Measurements from ENCODE around the gene LIX1L.

The LIX1L gene

DNA sequence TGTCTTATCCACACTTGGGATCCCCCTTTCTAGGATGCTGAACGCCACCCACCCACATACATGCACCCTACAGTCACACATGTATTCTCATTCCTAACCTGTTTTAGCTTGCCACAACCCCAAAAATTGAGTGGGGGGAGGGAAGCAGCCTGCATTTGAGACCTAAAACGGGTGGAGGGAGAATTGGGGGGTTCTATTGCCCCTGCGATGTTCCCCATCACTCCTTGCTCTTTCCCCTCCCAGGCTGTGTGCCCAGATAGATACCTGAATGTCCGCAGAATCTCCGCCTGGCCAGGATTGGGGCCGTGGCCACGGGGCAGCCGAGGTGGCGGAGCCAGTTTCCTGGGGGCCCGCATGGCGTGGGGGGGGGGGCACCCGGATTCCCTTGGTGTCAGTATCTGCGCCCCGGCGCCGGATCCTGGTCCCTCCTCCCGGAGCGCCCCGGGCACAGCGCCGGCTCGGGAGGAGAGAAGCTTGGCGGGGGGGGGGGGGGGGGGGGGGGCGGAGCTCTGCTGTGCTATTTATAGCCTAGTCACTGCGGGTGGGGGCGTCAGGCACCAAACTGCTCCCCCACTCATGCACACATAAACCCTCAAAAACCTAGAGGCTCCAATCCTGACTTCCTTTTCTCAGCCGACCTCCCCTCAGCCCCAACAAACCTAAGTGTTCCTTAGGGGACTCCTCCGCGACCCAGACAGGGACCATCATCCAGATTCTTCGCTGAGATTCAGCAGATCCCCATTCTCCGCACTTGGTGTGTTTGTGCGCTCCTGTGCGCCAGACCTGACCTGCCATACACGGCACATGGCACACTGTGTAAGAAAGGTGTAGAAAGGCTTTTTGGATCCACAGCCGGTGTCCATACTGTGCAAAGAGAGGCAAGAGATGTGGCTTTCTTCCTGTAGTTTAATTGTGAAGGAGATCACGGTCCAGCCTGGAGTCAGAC lies 4.6 kb upstream of the LIX1L start:
- DNase-seq: no peak
- Histone ChIP-seq H3K27me3 (replicated peaks) (no peaks in the 10 kb centered on the region), H3K4me3 (ENCODE audit: low read depth, low read length) (peak overlapping the region; percentile 77), H3K36me3 (replicated peaks) (no peaks in the 10 kb centered on the region), H3K27ac (peak overlapping the region; percentile 11)
- in situ Hi-C loops (cut with HindIII; ENCODE audit: low pct_ligation_motif_present, low sequenced_read_pairs): no loop called here
- TF ChIP-seq CTCF (IDR thresholded peaks at IDR 0.05; ENCODE audit: low read depth, low read length, missing control alignments): no peak

- H3K4me3 ChIP-seq (ENCODE audit: low read depth, low read length): peak overlapping the region; percentile 77
- H3K27me3 ChIP-seq (replicated peaks): no peaks in the 10 kb centered on the region
- no peak overlapping the region for H3K27ac ChIP-seq
- no peak for DNase-seq
- in situ Hi-C loops (cut with HindIII; ENCODE audit: low pct_ligation_motif_present, low sequenced_read_pairs): no loop called here
- TF ChIP-seq CTCF (IDR thresholded peaks at IDR 0.05; ENCODE audit: low read depth, low read length, missing control alignments): no peak
- no peaks in the 10 kb centered on the region for H3K36me3 ChIP-seq (replicated peaks)
Measured at GRCh38 chr1:145961425-145962156, 3.8 kb upstream of the LIX1L start.

GRCh38 chr1:145961109-145961424 lies 3.2 kb upstream of the LIX1L start:
- H3K4me3 ChIP-seq (ENCODE audit: low read depth, low read length): peak overlapping the region; percentile 77
- no peak overlapping the region for H3K27ac ChIP-seq
- no peak for DNase-seq
- H3K36me3 ChIP-seq (replicated peaks): no peaks in the 10 kb centered on the region
- H3K27me3 ChIP-seq (replicated peaks): no peaks in the 10 kb centered on the region
- no peak for TF ChIP-seq CTCF (IDR thresholded peaks at IDR 0.05; ENCODE audit: low read depth, low read length, missing control alignments)
- in situ Hi-C loops (cut with HindIII; ENCODE audit: low pct_ligation_motif_present, low sequenced_read_pairs): no loop called here

DNA sequence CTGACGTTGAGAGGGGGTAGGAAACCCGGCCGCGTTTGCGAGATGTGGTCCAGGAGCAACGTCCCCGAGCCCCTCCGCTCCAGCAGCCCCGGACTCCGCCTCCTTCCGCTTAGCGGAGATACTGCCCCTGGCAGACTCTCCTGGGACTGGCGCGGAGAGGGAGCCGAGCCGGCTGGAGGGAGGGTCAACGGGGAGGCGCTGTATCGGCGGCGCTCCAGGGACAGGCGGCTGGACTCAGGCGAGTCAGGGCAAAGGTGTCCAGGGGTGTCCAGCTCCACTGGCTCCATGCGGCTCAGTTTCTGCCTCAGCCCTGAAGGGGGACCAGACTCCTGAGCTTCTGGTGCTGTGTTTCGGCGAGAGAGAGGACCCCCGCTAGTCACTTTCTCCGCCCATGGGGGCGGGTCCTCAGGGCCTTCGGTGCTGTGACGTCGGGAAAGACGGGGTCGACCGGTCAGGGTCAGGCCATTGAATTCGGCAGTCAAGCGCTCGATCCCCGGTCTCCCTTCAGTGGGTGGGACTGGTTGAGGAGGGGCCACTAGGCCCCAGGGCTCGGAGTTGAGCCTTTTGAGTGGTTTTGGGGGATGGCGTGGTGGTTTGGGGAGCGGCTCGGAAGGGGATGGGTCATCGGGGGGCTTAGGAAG lies 2.8 kb upstream of the LIX1L start:
- Histone ChIP-seq H3K27me3 (replicated peaks) (no peaks in the 10 kb centered on the region), H3K4me3 (ENCODE audit: low read depth, low read length) (peak overlapping the region; percentile 77), H3K36me3 (replicated peaks) (no peaks in the 10 kb centered on the region), H3K27ac (no peak overlapping the region)
- DNase-seq: no peak
- TF ChIP-seq CTCF (IDR thresholded peaks at IDR 0.05; ENCODE audit: low read depth, low read length, missing control alignments): peak; percentile 35
- in situ Hi-C loops (cut with HindIII; ENCODE audit: low pct_ligation_motif_present, low sequenced_read_pairs): no loop called here

DNA sequence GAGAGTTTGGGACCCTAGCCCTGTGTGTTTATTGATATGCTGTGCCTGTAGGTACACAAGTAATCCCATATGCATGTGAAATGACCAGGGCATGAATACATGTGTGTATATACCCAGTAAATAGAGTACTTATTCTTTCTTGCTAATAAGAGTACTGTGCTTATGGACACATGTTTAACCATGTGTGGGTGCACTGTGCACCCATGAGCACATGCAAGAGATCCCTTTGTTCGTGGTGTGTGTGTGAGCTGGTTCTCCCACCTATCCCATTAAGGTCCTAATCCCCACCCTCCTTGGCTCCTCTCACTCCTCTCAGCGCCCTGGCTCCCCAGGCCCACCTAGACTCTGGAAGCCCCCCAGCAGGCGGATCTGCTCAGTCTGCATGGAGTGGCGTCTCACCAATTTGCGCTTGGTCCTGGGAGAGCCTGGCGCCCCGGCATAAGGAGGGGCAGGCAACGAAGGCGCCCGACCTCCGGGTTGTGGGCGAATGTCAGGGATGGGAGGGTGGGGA lies 2.2 kb upstream of the LIX1L start:
- Histone ChIP-seq H3K27ac (no peak overlapping the region), H3K4me3 (ENCODE audit: low read depth, low read length) (peak overlapping the region; percentile 77), H3K36me3 (replicated peaks) (no peaks in the 10 kb centered on the region), H3K27me3 (replicated peaks) (no peaks in the 10 kb centered on the region)
- DNase-seq: no peak
- no peak for TF ChIP-seq CTCF (IDR thresholded peaks at IDR 0.05; ENCODE audit: low read depth, low read length, missing control alignments)
- in situ Hi-C loops (cut with HindIII; ENCODE audit: low pct_ligation_motif_present, low sequenced_read_pairs): no loop called here

Data from brain microvascular endothelial cell (primary cell).